Retinal pigment epithelial cell (primary cell): ENCODE results near the gene C11orf52.

Experiments used
- DNase-seq: peaks from one replicate; pipeline ENCODE4 v3.0.0-alpha.2; 2010; ENCODE audit warnings: low read depth
- H3K4me3 ChIP-seq: 2 replicates; pipeline ENCODE4 v1.5.1; 2011; ENCODE audit warnings: mild to moderate bottlenecking, low read length, control low read depth, moderate library complexity
- TF ChIP-seq, protein P1 (sequence below): conservative IDR thresholded peaks from 2 replicates; pipeline ENCODE4 v1.5.1; 2011; ENCODE audit warnings: low read depth, low read length, control low read depth, inconsistent platforms

Gene C11orf52

DNA sequence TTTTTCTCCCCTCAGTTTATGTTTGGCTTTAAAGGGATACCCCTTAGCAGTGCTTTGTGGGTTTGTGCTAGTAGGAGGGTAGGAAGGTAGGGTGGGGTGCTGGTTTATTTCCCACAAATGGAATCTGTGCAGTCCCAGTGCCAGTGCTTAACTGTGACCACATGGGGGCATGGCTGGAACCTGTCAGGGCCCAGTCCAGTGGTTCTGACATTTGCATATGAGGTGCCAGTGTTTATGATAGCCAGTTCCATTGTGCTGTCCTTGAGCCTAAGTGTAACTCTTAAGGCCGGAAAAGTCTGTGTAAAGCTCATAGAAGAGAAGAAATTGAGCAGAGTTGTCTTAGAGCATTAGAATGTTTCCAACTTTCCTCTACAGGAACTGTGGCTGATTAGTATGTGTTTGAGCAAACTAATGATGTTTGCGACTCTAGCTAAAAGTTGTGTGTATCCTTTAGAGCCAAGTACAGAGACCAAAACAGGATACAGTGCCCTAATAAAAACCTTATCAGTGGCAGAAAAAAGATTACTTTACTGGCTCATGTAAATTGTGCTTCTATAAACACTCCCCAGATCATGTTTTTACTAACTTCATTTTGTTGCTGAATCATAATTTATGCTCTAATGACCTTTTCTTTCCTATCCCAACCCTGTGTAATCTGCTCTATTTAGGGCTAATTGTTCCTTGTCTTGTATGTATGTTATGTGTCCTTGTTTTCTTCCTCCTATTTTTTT lies 56.5 kb downstream of the C11orf52 start:
- TF ChIP-seq, protein P1, sequence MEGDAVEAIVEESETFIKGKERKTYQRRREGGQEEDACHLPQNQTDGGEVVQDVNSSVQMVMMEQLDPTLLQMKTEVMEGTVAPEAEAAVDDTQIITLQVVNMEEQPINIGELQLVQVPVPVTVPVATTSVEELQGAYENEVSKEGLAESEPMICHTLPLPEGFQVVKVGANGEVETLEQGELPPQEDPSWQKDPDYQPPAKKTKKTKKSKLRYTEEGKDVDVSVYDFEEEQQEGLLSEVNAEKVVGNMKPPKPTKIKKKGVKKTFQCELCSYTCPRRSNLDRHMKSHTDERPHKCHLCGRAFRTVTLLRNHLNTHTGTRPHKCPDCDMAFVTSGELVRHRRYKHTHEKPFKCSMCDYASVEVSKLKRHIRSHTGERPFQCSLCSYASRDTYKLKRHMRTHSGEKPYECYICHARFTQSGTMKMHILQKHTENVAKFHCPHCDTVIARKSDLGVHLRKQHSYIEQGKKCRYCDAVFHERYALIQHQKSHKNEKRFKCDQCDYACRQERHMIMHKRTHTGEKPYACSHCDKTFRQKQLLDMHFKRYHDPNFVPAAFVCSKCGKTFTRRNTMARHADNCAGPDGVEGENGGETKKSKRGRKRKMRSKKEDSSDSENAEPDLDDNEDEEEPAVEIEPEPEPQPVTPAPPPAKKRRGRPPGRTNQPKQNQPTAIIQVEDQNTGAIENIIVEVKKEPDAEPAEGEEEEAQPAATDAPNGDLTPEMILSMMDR, result peak; percentile 24
- DNase-seq, result no peak

DNA sequence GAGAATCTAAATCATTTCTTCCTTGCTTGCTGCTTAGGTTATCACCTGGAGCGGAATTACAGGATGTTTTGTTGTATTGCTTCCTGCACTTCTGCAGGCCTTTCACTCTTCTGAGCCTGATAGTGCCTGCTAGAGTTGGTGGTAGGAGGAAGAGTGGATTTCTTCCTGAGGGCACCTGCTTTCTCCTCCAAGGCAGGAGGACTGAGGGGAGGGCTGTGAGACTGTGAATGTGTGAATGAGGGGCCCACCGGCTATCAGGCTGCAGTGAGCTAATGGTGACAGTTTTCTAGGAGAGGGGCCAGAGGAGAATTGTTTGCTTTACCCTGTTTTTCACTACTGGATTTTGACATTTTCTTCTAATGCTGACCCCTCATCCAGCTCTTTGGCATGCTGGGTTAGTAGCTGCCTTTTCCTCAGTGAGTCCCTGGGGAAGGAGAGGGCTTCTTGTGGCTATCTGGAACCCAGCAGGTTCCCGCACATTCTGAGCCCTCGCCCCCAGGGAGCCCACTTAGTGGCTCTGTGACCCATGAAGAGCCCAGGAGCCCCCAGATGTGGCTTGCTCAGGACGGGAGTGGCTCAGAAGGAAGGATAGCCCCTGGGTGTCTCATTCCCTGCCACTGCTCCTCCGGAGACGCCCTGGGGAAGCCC lies 57.5 kb downstream of the C11orf52 start:
- no peak for DNase-seq
- H3K4me3 ChIP-seq, result peak overlapping the region; percentile 67
- TF ChIP-seq, protein P1, result no peak

More for the DNA sequence above, 56.5 kb downstream of the C11orf52 start:
- no peak overlapping the region for H3K4me3 ChIP-seq
